Glutamatergic neuron (in vitro differentiated cells): ENCODE measurements around the gene FHIT. TPM values are rescaled to one million over a fixed set of nuclear protein-coding genes. Genes with fewer than 3 reads are reported as not detected.

ENCODE experiments used
- DNase-seq: peaks from one replicate; pipeline ENCODE4 v3.0.0; 2022
- H3K27ac Mint-ChIP-seq: one replicate; pipeline ENCODE4 v1.8.0; 2020; ENCODE audit warnings: mild to moderate bottlenecking, mixed read lengths, inconsistent platforms; ENCODE audit not compliant: unreplicated experiment
- H3K27me3 Mint-ChIP-seq: one replicate; pipeline ENCODE4 v1.8.0; 2020; ENCODE audit warnings: mild to moderate bottlenecking, moderate library complexity, mixed read lengths, inconsistent platforms; ENCODE audit not compliant: unreplicated experiment
- H3K36me3 Mint-ChIP-seq: one replicate; pipeline ENCODE4 v1.8.0; 2020; ENCODE audit warnings: mild to moderate bottlenecking, mixed read lengths, inconsistent platforms; ENCODE audit not compliant: unreplicated experiment
- H3K4me1 Mint-ChIP-seq: one replicate; pipeline ENCODE4 v1.8.0; 2020; ENCODE audit warnings: mild to moderate bottlenecking, low read depth, mixed read lengths, inconsistent platforms; ENCODE audit not compliant: unreplicated experiment
- H3K4me3 Mint-ChIP-seq: one replicate; pipeline ENCODE4 v1.8.0; 2020; ENCODE audit warnings: mild to moderate bottlenecking, mixed read lengths, inconsistent platforms; ENCODE audit not compliant: unreplicated experiment
- H3K9me3 Mint-ChIP-seq: one replicate; pipeline ENCODE4 v1.8.0; 2020; ENCODE audit warnings: mild to moderate bottlenecking, moderate library complexity, mixed read lengths, inconsistent platforms; ENCODE audit not compliant: unreplicated experiment
- CTCF ChIP-seq: fragments of 200-600 bp; sonication (generic); IDR thresholded peaks from one replicate; pipeline ENCODE4 v1.5.0; 2021; ENCODE audit not compliant: partially characterized antibody, unreplicated experiment
- total RNA-seq: library from RNA; stranded (reverse); fragmentation: NEBNext Ultra II Directional; extraction: Animal tissue kit (Norgen Biotek cat#: 25700); gene quantifications from one replicate; pipeline ENCODE4 v1.2.1, GENCODE V29; 2021; ENCODE audit not compliant: unreplicated experiment

Gene FHIT
- total RNA-seq, 1 donor from 2014 or later = 15.2 TPM

GRCh38 chr3:60276615-60277014 lies 974.6 kb downstream of the FHIT start:
- Mint-ChIP-seq H3K27me3 (no peaks in the 10 kb centered on the region), H3K36me3 (peaks cover 5% of the 10 kb centered on the region), H3K9me3 (no peaks in the 10 kb centered on the region), H3K27ac (peak overlapping the region; percentile 73), H3K4me3 (no peak overlapping the region), H3K4me1 (peaks cover 33% of the 10 kb centered on the region)
- no peak for TF ChIP-seq CTCF
- no peak for DNase-seq

GRCh38 chr3:60274646-60275045 lies 976.6 kb downstream of the FHIT start:
- no peak overlapping the region for H3K27ac Mint-ChIP-seq
- no peaks in the 10 kb centered on the region for H3K27me3 Mint-ChIP-seq
- no peak overlapping the region for H3K4me3 Mint-ChIP-seq
- TF ChIP-seq CTCF = no peak
- H3K36me3 Mint-ChIP-seq = peaks cover 5% of the 10 kb centered on the region
- H3K4me1 Mint-ChIP-seq = peaks cover 19% of the 10 kb centered on the region
- H3K9me3 Mint-ChIP-seq = no peaks in the 10 kb centered on the region
- no peak for DNase-seq

GRCh38 chr3:60274098-60274497 lies 977.2 kb downstream of the FHIT start:
- no peak overlapping the region for H3K27ac Mint-ChIP-seq
- no peak for DNase-seq
- H3K4me3 Mint-ChIP-seq = no peak overlapping the region
- no peaks in the 10 kb centered on the region for H3K9me3 Mint-ChIP-seq
- peaks cover 19% of the 10 kb centered on the region for H3K4me1 Mint-ChIP-seq
- no peaks in the 10 kb centered on the region for H3K27me3 Mint-ChIP-seq
- peaks cover 5% of the 10 kb centered on the region for H3K36me3 Mint-ChIP-seq
- TF ChIP-seq CTCF = no peak

GRCh38 chr3:60269829-60270266 lies 981.4 kb downstream of the FHIT start:
- no peak for TF ChIP-seq CTCF
- Mint-ChIP-seq H3K9me3 (no peaks in the 10 kb centered on the region), H3K36me3 (no peaks in the 10 kb centered on the region), H3K27ac (no peak overlapping the region), H3K4me3 (no peak overlapping the region), H3K27me3 (no peaks in the 10 kb centered on the region), H3K4me1 (no peaks in the 10 kb centered on the region)
- DNase-seq = no peak

GRCh38 chr3:60269377-60269776 lies 981.9 kb downstream of the FHIT start:
- H3K4me1 Mint-ChIP-seq = no peaks in the 10 kb centered on the region
- H3K4me3 Mint-ChIP-seq = no peak overlapping the region
- TF ChIP-seq CTCF = no peak
- no peaks in the 10 kb centered on the region for H3K9me3 Mint-ChIP-seq
- no peak for DNase-seq
- no peaks in the 10 kb centered on the region for H3K27me3 Mint-ChIP-seq
- H3K36me3 Mint-ChIP-seq = no peaks in the 10 kb centered on the region
- H3K27ac Mint-ChIP-seq = no peak overlapping the region
